K562 (cell line): ENCODE results near the gene ASPG. TPM values are rescaled to one million over a fixed set of nuclear protein-coding genes. Genes with fewer than 3 reads are reported as not detected.

ENCODE experiments used
- ATF7 ChIP-seq: fragments of 450-650 bp; IDR thresholded peaks from 2 replicates; pipeline ENCODE4 v1.7.1; 2014; ENCODE audit warnings: mild to moderate bottlenecking, moderate library complexity
- BRF1 ChIP-seq: IDR thresholded peaks from 3 replicates; pipeline ENCODE4 v1.6.1; 2011; ENCODE audit warnings: borderline replicate concordance, mild to moderate bottlenecking; ENCODE audit not compliant: insufficient read length; ENCODE audit errors: extremely low read depth
- FOSL1 ChIP-seq: fragments of 200-800 bp; sonication (Bioruptor generic); conservative IDR thresholded peaks from 2 replicates; pipeline ENCODE4 v1.6.1; 2016; ENCODE audit warnings: missing genetic modification characterization, missing compliant biosample characterization
- FOXJ2 ChIP-seq: fragments of 200-800 bp; sonication (Bioruptor generic); IDR thresholded peaks from 2 replicates; pipeline ENCODE4 v1.6.1; 2016; ENCODE audit warnings: missing genetic modification characterization, missing compliant biosample characterization
- GABPB1 ChIP-seq: sonication (generic); formaldehyde crosslinking; IDR thresholded peaks from 2 replicates; pipeline ENCODE4 v1.8.0; 2022; ENCODE audit warnings: mild to moderate bottlenecking, missing genetic modification reagents
- GTF2F1 ChIP-seq: IDR thresholded peaks from 2 replicates; pipeline ENCODE4 v1.6.1; 2011; ENCODE audit warnings: low read depth, low read length, improper control_type of control experiment
- MCM5 ChIP-seq: fragments of 450-650 bp; IDR thresholded peaks from 2 replicates; pipeline ENCODE4 v1.6.1; 2016; ENCODE audit warnings: low read depth
- PHTF2 ChIP-seq: fragments of 250-450 bp; sonication (Bioruptor Pico); IDR thresholded peaks from 2 replicates; pipeline ENCODE4 v1.5.0; 2021; ENCODE audit warnings: mild to moderate bottlenecking
- polyA plus RNA-seq, 8 experiments: library from polyadenylated mRNA; depleted of rRNA in 4 of 8; stranded (reverse) in 5 of 8; unstranded in 3 of 8; fragments of >200 nt; fragmentation: Nextera tagmentation in 2 of 8; fragmentation: Illumina TruSeq in 1 of 8; extraction: Ambion mirVana in 2 of 8; extraction: Trizol in 1 of 8; gene quantifications; 2 replicates each; pipeline versions ENCODE4 v1.2.1 to v1.2.3, GENCODE V29; 2011 to 2014; ENCODE audit warnings: inconsistent platforms in 1 of 8, missing spikeins in 1 of 8
- total RNA-seq, 7 experiments: library from RNA; depleted of rRNA in 6 of 7; stranded (reverse); fragments of >200 nt in 6 of 7; fragmentation: Illumina TruSeq in 2 of 7; extraction: Trizol in 2 of 7; gene quantifications; 2 replicates each; pipeline versions ENCODE4 v1.2.1 to v1.2.3, GENCODE V29; 2011 to 2021; ENCODE audit warnings: low replicate concordance in 1 of 7
- TF ChIP-seq, protein P1 (sequence below): fragments of 450-650 bp; IDR thresholded peaks from 2 replicates; pipeline ENCODE4 v1.6.1; 2016; ENCODE audit warnings: low read depth
- TF ChIP-seq, protein P2 (sequence below): fragments of 450-650 bp; formaldehyde crosslinking; IDR thresholded peaks from 2 replicates; pipeline ENCODE4 v1.4.0; 2022; ENCODE audit warnings: mild to moderate bottlenecking, moderate library complexity

ASPG gene
- total and polyA plus RNA-seq, 9 of the 15 experiments (the other 6 are each of a cell fraction or from before 2014, with no cell fraction given) = 0.18 TPM; not detected in 8

DNA sequence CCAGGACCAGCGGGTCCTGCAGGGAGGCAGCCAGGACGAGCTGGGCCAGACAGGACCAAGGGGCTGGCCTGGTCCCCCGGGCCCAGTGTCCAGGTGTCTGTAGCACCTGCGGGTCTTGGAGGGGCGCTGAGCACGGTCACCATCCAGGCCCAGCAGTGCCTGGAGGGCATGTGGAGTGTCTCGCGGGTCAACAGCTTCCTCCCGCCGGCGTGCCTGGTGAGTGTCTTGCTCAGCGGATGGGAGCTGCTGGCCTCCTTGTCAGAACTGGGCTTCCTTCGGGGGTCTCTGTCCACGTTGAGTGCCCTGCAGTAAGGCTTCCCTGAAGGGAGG lies 66.7 kb downstream of the ASPG start (continued):
- TF ChIP-seq, protein P1, sequence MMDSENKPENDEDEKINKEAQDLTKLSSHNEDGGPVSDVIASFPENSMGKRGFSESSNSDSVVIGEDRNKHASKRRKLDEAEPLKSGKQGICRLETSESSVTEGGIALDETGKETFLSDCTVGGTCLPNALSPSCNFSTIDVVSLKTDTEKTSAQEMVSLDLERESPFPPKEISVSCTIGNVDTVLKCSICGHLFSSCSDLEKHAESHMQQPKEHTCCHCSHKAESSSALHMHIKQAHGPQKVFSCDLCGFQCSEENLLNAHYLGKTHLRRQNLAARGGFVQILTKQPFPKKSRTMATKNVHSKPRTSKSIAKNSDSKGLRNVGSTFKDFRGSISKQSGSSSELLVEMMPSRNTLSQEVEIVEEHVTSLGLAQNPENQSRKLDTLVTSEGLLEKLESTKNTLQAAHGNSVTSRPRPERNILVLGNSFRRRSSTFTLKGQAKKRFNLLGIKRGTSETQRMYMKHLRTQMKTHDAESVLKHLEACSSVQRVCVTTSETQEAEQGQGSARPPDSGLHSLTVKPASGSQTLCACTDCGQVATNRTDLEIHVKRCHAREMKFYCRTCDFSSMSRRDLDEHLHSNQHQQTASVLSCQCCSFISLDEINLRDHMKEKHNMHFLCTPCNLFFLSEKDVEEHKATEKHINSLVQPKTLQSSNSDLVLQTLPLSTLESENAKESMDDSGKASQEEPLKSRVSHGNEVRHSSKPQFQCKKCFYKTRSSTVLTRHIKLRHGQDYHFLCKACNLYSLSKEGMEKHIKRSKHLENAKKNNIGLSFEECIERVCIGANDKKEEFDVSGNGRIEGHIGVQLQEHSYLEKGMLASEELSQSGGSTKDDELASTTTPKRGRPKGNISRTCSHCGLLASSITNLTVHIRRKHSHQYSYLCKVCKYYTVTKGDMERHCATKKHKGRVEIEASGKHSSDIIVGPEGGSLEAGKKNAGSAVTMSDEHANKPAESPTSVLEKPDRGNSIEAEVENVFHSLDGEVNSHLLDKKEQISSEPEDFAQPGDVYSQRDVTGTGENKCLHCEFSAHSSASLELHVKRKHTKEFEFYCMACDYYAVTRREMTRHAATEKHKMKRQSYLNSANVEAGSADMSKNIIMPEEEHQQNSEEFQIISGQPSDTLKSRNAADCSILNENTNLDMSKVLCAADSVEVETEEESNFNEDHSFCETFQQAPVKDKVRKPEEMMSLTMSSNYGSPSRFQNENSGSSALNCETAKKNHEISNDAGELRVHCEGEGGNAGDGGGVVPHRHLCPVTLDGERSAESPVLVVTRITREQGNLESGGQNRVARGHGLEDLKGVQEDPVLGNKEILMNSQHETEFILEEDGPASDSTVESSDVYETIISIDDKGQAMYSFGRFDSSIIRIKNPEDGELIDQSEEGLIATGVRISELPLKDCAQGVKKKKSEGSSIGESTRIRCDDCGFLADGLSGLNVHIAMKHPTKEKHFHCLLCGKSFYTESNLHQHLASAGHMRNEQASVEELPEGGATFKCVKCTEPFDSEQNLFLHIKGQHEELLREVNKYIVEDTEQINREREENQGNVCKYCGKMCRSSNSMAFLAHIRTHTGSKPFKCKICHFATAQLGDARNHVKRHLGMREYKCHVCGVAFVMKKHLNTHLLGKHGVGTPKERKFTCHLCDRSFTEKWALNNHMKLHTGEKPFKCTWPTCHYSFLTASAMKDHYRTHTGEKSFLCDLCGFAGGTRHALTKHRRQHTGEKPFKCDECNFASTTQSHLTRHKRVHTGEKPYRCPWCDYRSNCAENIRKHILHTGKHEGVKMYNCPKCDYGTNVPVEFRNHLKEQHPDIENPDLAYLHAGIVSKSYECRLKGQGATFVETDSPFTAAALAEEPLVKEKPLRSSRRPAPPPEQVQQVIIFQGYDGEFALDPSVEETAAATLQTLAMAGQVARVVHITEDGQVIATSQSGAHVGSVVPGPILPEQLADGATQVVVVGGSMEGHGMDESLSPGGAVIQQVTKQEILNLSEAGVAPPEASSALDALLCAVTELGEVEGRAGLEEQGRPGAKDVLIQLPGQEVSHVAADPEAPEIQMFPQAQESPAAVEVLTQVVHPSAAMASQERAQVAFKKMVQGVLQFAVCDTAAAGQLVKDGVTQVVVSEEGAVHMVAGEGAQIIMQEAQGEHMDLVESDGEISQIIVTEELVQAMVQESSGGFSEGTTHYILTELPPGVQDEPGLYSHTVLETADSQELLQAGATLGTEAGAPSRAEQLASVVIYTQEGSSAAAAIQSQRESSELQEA = no peak
- no peak for TF ChIP-seq BRF1
- TF ChIP-seq GABPB1 (CRISPR knock-in tag) = no peak
- TF ChIP-seq FOSL1 (tag) = no peak
- TF ChIP-seq MCM5 = no peak
- TF ChIP-seq FOXJ2 (tag) = no peak
- TF ChIP-seq PHTF2 (CRISPR knock-in tag) = no peak
- TF ChIP-seq ATF7 = no peak
- TF ChIP-seq, protein P2, sequence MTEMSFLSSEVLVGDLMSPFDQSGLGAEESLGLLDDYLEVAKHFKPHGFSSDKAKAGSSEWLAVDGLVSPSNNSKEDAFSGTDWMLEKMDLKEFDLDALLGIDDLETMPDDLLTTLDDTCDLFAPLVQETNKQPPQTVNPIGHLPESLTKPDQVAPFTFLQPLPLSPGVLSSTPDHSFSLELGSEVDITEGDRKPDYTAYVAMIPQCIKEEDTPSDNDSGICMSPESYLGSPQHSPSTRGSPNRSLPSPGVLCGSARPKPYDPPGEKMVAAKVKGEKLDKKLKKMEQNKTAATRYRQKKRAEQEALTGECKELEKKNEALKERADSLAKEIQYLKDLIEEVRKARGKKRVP (CRISPR knock-in tag) = no peak
- no peak for TF ChIP-seq GTF2F1
